ENCODE results near the gene GPR155. TPM values are rescaled to one million over a fixed set of nuclear protein-coding genes. Genes with fewer than 3 reads are reported as not detected.
"Not testable (repeated sequence)": the region's sequence is repeated elsewhere in the genome, so short reads cannot be mapped to it uniquely, and the experiment has no call there.

Gene GPR155
- total and polyA plus RNA-seq, 4 donors = 3.1 to 9.4 (median 4.4) TPM

- peaks cover 0 to 6% (median 4%) of the 10 kb centered on the region in 4 donors for H3K36me3 ChIP-seq (ENCODE audit: control insufficient read depth in 4 of 4, insufficient read depth in 3 of 4, low read depth in 1 of 4, low read length in 3 of 4)
- TF ChIP-seq SP1 (IDR thresholded peaks at IDR 0.05) = no peak
- no peak for TF ChIP-seq TAF1 (conservative IDR thresholded peaks at IDR 0.05)
- no peak for TF ChIP-seq FOXA2 (IDR thresholded peaks at IDR 0.05)
- TF ChIP-seq, protein P1, sequence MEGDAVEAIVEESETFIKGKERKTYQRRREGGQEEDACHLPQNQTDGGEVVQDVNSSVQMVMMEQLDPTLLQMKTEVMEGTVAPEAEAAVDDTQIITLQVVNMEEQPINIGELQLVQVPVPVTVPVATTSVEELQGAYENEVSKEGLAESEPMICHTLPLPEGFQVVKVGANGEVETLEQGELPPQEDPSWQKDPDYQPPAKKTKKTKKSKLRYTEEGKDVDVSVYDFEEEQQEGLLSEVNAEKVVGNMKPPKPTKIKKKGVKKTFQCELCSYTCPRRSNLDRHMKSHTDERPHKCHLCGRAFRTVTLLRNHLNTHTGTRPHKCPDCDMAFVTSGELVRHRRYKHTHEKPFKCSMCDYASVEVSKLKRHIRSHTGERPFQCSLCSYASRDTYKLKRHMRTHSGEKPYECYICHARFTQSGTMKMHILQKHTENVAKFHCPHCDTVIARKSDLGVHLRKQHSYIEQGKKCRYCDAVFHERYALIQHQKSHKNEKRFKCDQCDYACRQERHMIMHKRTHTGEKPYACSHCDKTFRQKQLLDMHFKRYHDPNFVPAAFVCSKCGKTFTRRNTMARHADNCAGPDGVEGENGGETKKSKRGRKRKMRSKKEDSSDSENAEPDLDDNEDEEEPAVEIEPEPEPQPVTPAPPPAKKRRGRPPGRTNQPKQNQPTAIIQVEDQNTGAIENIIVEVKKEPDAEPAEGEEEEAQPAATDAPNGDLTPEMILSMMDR (IDR thresholded peaks at IDR 0.05; ENCODE audit: low read depth, low read length, missing input control) = no peak
- TF ChIP-seq, protein P2, sequence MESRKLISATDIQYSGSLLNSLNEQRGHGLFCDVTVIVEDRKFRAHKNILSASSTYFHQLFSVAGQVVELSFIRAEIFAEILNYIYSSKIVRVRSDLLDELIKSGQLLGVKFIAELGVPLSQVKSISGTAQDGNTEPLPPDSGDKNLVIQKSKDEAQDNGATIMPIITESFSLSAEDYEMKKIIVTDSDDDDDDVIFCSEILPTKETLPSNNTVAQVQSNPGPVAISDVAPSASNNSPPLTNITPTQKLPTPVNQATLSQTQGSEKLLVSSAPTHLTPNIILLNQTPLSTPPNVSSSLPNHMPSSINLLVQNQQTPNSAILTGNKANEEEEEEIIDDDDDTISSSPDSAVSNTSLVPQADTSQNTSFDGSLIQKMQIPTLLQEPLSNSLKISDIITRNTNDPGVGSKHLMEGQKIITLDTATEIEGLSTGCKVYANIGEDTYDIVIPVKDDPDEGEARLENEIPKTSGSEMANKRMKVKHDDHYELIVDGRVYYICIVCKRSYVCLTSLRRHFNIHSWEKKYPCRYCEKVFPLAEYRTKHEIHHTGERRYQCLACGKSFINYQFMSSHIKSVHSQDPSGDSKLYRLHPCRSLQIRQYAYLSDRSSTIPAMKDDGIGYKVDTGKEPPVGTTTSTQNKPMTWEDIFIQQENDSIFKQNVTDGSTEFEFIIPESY (IDR thresholded peaks at IDR 0.05) = no peak
- no peak overlapping the region for H3K4me3 ChIP-seq (ENCODE audit: low read depth in 1 of 3, low read length in 3 of 3)
- no peak overlapping the region for H3K9ac ChIP-seq (ENCODE audit: low read depth in 1 of 2, low read length in 2 of 2)
- H3K27me3 ChIP-seq (ENCODE audit: control insufficient read depth in 4 of 4, insufficient read depth in 4 of 4, low read length in 3 of 4) = no peaks in the 10 kb centered on the region
- H3K4me1 ChIP-seq (ENCODE audit: control insufficient read depth in 4 of 4, insufficient read depth in 4 of 4, low read length in 3 of 4) = peaks cover 0 to 26% (median 24%) of the 10 kb centered on the region in 4 donors
- no peaks in the 10 kb centered on the region for H3K9me3 ChIP-seq (ENCODE audit: control insufficient read depth in 4 of 4, low read length in 3 of 4)
- DNase-seq (ENCODE audit: low spot score) = no peak
- no peak overlapping the region for H3K27ac ChIP-seq (ENCODE audit: low read depth in 1 of 2, low read length in 2 of 2)
Measured at GRCh38 chr2:174392706-174393105, 94.1 kb downstream of the GPR155 start.

DNA sequence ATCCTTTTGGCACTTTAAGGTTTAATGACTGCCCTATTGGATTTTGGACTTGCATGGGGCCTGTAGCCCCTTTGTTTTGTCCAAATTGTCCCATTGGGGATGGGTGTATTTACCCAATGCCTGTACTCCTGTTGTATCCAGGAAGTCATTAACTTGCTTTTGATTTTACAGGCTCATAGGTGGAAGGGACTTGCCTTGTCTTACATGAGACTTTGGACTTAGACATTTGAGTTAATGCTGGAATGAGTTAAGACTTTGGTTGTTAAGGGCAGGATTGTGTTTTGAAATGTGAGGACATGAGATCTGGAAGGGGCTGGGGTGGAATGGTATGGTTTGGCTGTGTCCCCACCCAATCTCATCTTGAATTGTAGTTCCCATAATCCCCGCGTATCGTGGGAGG, 96.5 kb downstream of the GPR155 start:
- not testable (repeated sequence) for H3K4me3 ChIP-seq (ENCODE audit: low read depth in 1 of 3, low read length in 3 of 3); H3K9ac ChIP-seq (ENCODE audit: low read depth in 1 of 2, low read length in 2 of 2); H3K27me3 ChIP-seq (ENCODE audit: control insufficient read depth in 4 of 4, insufficient read depth in 4 of 4, low read length in 3 of 4); DNase-seq (ENCODE audit: low spot score); H3K9me3 ChIP-seq (ENCODE audit: control insufficient read depth in 4 of 4, low read length in 3 of 4); H3K27ac ChIP-seq (ENCODE audit: low read depth in 1 of 2, low read length in 2 of 2)
- WGBS = 97% methylated on average over 3 of the region's 3 CpGs
- Histone ChIP-seq H3K36me3 (ENCODE audit: control insufficient read depth in 4 of 4, insufficient read depth in 3 of 4, low read depth in 1 of 4, low read length in 3 of 4) (peaks cover 3 to 18% (median 14%) of the 10 kb centered on the region in 4 donors), H3K4me1 (ENCODE audit: control insufficient read depth in 4 of 4, insufficient read depth in 4 of 4, low read length in 3 of 4) (peaks cover 0 to 20% (median 14%) of the 10 kb centered on the region in 4 donors)

DNA sequence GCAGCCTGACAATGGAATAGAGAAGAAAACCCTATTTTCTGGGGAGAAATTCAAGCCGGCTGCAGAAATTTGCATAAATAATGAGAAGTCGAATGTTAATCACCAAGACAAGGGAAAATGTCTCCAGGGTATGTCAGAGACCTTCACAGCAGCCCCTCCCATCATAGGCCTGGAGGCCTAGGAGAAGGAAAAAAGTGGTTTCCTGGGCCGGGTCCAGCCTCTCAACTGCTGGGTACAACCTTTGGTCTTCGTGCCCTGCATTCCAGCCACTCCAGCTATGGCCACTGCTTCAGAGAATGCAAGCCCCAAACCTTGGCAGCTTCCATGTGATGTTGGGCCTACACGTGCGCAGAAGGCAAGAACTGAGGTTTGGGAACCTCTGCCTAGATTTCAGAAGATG, 97.3 kb downstream of the GPR155 start:
- H3K36me3 ChIP-seq (ENCODE audit: control insufficient read depth in 4 of 4, insufficient read depth in 3 of 4, low read depth in 1 of 4, low read length in 3 of 4) = peaks cover 5 to 19% (median 14%) of the 10 kb centered on the region in 4 donors
- H3K27me3 ChIP-seq (ENCODE audit: control insufficient read depth in 4 of 4, insufficient read depth in 4 of 4, low read length in 3 of 4) = no peaks in the 10 kb centered on the region
- 95% methylated on average over 6 of the region's 6 CpGs for WGBS
- H3K27ac ChIP-seq (ENCODE audit: low read depth in 1 of 2, low read length in 2 of 2) = no peak overlapping the region
- no peaks in the 10 kb centered on the region for H3K9me3 ChIP-seq (ENCODE audit: control insufficient read depth in 4 of 4, low read length in 3 of 4)
- no peak for DNase-seq (ENCODE audit: low spot score)
- peaks cover 0 to 16% (median 12%) of the 10 kb centered on the region in 4 donors for H3K4me1 ChIP-seq (ENCODE audit: control insufficient read depth in 4 of 4, insufficient read depth in 4 of 4, low read length in 3 of 4)
- no peak overlapping the region for H3K4me3 ChIP-seq (ENCODE audit: low read depth in 1 of 3, low read length in 3 of 3)
- H3K9ac ChIP-seq (ENCODE audit: low read depth in 1 of 2, low read length in 2 of 2) = no peak overlapping the region
- no peak for TF ChIP-seq EGR1 (IDR thresholded peaks at IDR 0.05; ENCODE audit: low read depth in 2 of 2)
- no peak for TF ChIP-seq RXRA (IDR thresholded peaks at IDR 0.05)
- TF ChIP-seq SP1 (IDR thresholded peaks at IDR 0.05) = no peak
- TF ChIP-seq MAX (IDR thresholded peaks at IDR 0.05) = no peak
- TF ChIP-seq TAF1 (conservative IDR thresholded peaks at IDR 0.05) = no peak
- TF ChIP-seq, protein P2 (IDR thresholded peaks at IDR 0.05) = no peak
- TF ChIP-seq, protein P1 (IDR thresholded peaks at IDR 0.05; ENCODE audit: low read depth, low read length, missing input control) = no peak
- TF ChIP-seq FOXA2 (IDR thresholded peaks at IDR 0.05) = no peak
- no peak for TF ChIP-seq HNF4G (IDR thresholded peaks at IDR 0.05)
- no peak for TF ChIP-seq GABPA (IDR thresholded peaks at IDR 0.05 in 1 of 2, conservative IDR thresholded peaks at IDR 0.05 in 1 of 2)
- TF ChIP-seq, protein P3, sequence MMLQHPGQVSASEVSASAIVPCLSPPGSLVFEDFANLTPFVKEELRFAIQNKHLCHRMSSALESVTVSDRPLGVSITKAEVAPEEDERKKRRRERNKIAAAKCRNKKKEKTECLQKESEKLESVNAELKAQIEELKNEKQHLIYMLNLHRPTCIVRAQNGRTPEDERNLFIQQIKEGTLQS (IDR thresholded peaks at IDR 0.05) = no peak
- no peak for TF ChIP-seq FOXA1 (IDR thresholded peaks at IDR 0.05)
- no peak for TF ChIP-seq JUND (IDR thresholded peaks at IDR 0.05)
- no peak for TF ChIP-seq REST (IDR thresholded peaks at IDR 0.05)
- no peak for TF ChIP-seq HNF4A (conservative IDR thresholded peaks at IDR 0.05)
